ENCODE results near the gene OTOS.

GRCh38 chr2:240138254-240138984 is 2.0 kb downstream of the OTOS start:
- no peak for TF ChIP-seq POLR2AphosphoS5 (IDR thresholded peaks at IDR 0.05)
- TF ChIP-seq CTCF (IDR thresholded peaks at IDR 0.05; ENCODE audit: poor library complexity, severe bottlenecking) = no peak
- TF ChIP-seq TAF1 (IDR thresholded peaks at IDR 0.05; ENCODE audit: low read depth) = no peak
- no peak for TF ChIP-seq EZH2 (IDR thresholded peaks at IDR 0.05; ENCODE audit: borderline replicate concordance, insufficient read depth, low read length, poor library complexity, severe bottlenecking)
- TF ChIP-seq REST (IDR thresholded peaks at IDR 0.05; ENCODE audit: borderline replicate concordance) = no peak

Measured in neural cell (in vitro differentiated cells).